IPS-18c (cell line): ENCODE measurements around the gene EMP3.
A peak's percentile ranks its signal among the peaks of the same experiment; 100 is the strongest.
"Not testable (repeated sequence)": the region's sequence is repeated elsewhere in the genome, so short reads cannot be mapped to it uniquely, and the experiment has no call there.

ENCODE experiments used
- H3K4me3 ChIP-seq: 2 replicates; pipeline ENCODE4 v1.7.0; 2013; ENCODE audit warnings: low read depth, mild to moderate bottlenecking, low read length, moderate library complexity; ENCODE audit not compliant: insufficient read depth
- H3K9me3 ChIP-seq: one replicate; pipeline ENCODE4 v1.6.1; 2013; ENCODE audit warnings: mild to moderate bottlenecking, low read length, moderate library complexity; ENCODE audit not compliant: control insufficient read depth, insufficient read depth

EMP3 gene

GRCh38 chr19:48308631-48309586, 16.4 kb upstream of the EMP3 start:
- no peak overlapping the region for H3K4me3 ChIP-seq
- no peaks in the 10 kb centered on the region for H3K9me3 ChIP-seq

GRCh38 chr19:48309731-48310130, 15.6 kb upstream of the EMP3 start:
- H3K4me3 ChIP-seq = not testable (repeated sequence)

GRCh38 chr19:48310227-48310626, 15.1 kb upstream of the EMP3 start:
- Histone ChIP-seq H3K9me3 (no peaks in the 10 kb centered on the region), H3K4me3 (no peak overlapping the region)

More at GRCh38 chr19:48309731-48310130, 15.6 kb upstream of the EMP3 start:
- H3K9me3 ChIP-seq = not testable (repeated sequence)

GRCh38 chr19:48311384-48311783, 14.0 kb upstream of the EMP3 start:
- Histone ChIP-seq H3K9me3 (no peaks in the 10 kb centered on the region), H3K4me3 (no peak overlapping the region)

GRCh38 chr19:48315712-48316111, 9.6 kb upstream of the EMP3 start:
- no peaks in the 10 kb centered on the region for H3K9me3 ChIP-seq
- no peak overlapping the region for H3K4me3 ChIP-seq

- H3K9me3 ChIP-seq, H3K4me3 ChIP-seq: not testable (repeated sequence)
These were observed 7.7 kb upstream of the EMP3 start for GRCh38 chr19:48317708-48317960.

- H3K4me3 ChIP-seq = no peak overlapping the region
These were observed 6.9 kb upstream of the EMP3 start for GRCh38 chr19:48318286-48318987.

GRCh38 chr19:48319647-48320541, 5.5 kb upstream of the EMP3 start:
- no peaks in the 10 kb centered on the region for H3K9me3 ChIP-seq
- H3K4me3 ChIP-seq = peak overlapping the region; percentile 29; the same call in 1 of the 2 replicates

More at GRCh38 chr19:48318286-48318987, 6.9 kb upstream of the EMP3 start:
- no peaks in the 10 kb centered on the region for H3K9me3 ChIP-seq

- Histone ChIP-seq H3K4me3 (peak overlapping the region; percentile 87), H3K9me3 (no peaks in the 10 kb centered on the region)
These were observed 4.1 kb upstream of the EMP3 start for GRCh38 chr19:48321372-48321621.

GRCh38 chr19:48321622-48322591, 3.4 kb upstream of the EMP3 start:
- H3K9me3 ChIP-seq = no peaks in the 10 kb centered on the region
- peak overlapping the region; percentile 87 for H3K4me3 ChIP-seq

- H3K4me3 ChIP-seq = no peak overlapping the region; the same call in 1 of the 2 replicates
- no peaks in the 10 kb centered on the region for H3K9me3 ChIP-seq
These were observed 4.0 kb downstream of the EMP3 start for GRCh38 chr19:48329167-48329891.

GRCh38 chr19:48330012-48330681, 4.8 kb downstream of the EMP3 start:
- Histone ChIP-seq H3K4me3 (peak overlapping the region; percentile 57), H3K9me3 (no peaks in the 10 kb centered on the region)

GRCh38 chr19:48332351-48332661, 7.0 kb downstream of the EMP3 start:
- H3K4me3 ChIP-seq = no peak overlapping the region; the same call in 1 of the 2 replicates
- no peaks in the 10 kb centered on the region for H3K9me3 ChIP-seq

GRCh38 chr19:48332662-48333466, 7.5 kb downstream of the EMP3 start:
- H3K9me3 ChIP-seq = no peaks in the 10 kb centered on the region
- H3K4me3 ChIP-seq = peak overlapping the region; percentile 42
